GM12878 (cell line): ENCODE data around the gene BRSK2. TPM values are rescaled to one million over a fixed set of nuclear protein-coding genes. Genes with fewer than 3 reads are reported as not detected.

Source experiments
- ATAC-seq: fragments of 200-7000 bp; cut with Tn5 transposase; 3 replicates; pipeline ENCODE4 v1.9.1; 2020; ENCODE audit warnings: mild to moderate bottlenecking, moderate library complexity
- BruUV-seq: library from RNA; stranded (reverse); fragments of 400-500 nt; replicated peaks from 2 replicates; lab custom pipeline; 2021; lab: Mats Ljungman, UMichigan
- CTCF ChIA-PET: fragments of 300-600 bp; sonication (Branson Sonifier 250); formaldehyde crosslinking; extraction: SDS; loops from one replicate; lab custom pipeline; 2021; ENCODE audit warnings: inconsistent platforms; lab: Yijun Ruan, JAX
- POLR2A ChIA-PET: fragments of 350-600 bp; formaldehyde crosslinking; extraction: SDS; loops from one replicate; lab custom pipeline; 2021; ENCODE audit warnings: inconsistent platforms; lab: Charles Lee
- RAD21 ChIA-PET: fragments of 300-600 bp; sonication (Branson Sonifier 250); formaldehyde crosslinking; loops from one replicate; lab custom pipeline; 2023; ENCODE audit warnings: antibody characterized with exemption; ENCODE audit not compliant: unreplicated experiment; lab: Charles Lee
- SMC1A ChIA-PET: fragments of 300-600 bp; sonication (Branson Sonifier 250); formaldehyde crosslinking; loops from one replicate; lab custom pipeline; 2023; ENCODE audit not compliant: unreplicated experiment, uncharacterized antibody; lab: Charles Lee
- DNase-seq: peaks from one replicate; pipeline ENCODE4 v3.0.0-alpha.2; 2011; ENCODE audit warnings: low read depth, low spot score
- FAIRE-seq: peaks from 3 replicates; lab custom pipeline; 2011; peaks lifted over from hg19 to GRCh38; lab: Jason Lieb, UNC
- H2AFZ ChIP-seq: 2 replicates; pipeline ENCODE4 v1.6.0; 2011; ENCODE audit warnings: low read depth, low read length, control low read depth; ENCODE audit not compliant: control insufficient read depth
- H3K27ac ChIP-seq: 2 replicates; pipeline ENCODE4 v1.5.1; 2011; ENCODE audit warnings: control low read depth; ENCODE audit not compliant: control insufficient read depth, insufficient read depth
- H3K27me3 ChIP-seq, 2 experiments: replicated peaks in 1 of 2; 2 replicates each; pipeline versions ENCODE4 v1.6.0 to v1.6.1; 2011; ENCODE audit warnings: low read length in 1 of 2; ENCODE audit not compliant: control insufficient read depth in 2 of 2, insufficient read depth in 2 of 2
- H3K36me3 ChIP-seq, 2 experiments: 2 replicates each; pipeline ENCODE4 v1.5.1; 2011; ENCODE audit warnings: low read length in 1 of 2; ENCODE audit not compliant: control insufficient read depth in 2 of 2, insufficient read depth in 2 of 2
- H3K4me1 ChIP-seq: 2 replicates; pipeline ENCODE4 v1.6.1; 2011; ENCODE audit warnings: mild to moderate bottlenecking, low read length, moderate library complexity, mixed read lengths; ENCODE audit not compliant: control insufficient read depth, insufficient read depth
- H3K4me2 ChIP-seq: 2 replicates; pipeline ENCODE4 v1.6.0; 2011; ENCODE audit warnings: control low read depth; ENCODE audit not compliant: control insufficient read depth, insufficient read depth
- H3K4me3 ChIP-seq: fragments of 200-600 bp; sonication (generic); 2 replicates; pipeline ENCODE4 v1.5.1; 2016
- H3K79me2 ChIP-seq: 2 replicates; pipeline ENCODE4 v1.6.0; 2011; ENCODE audit warnings: low read length; ENCODE audit not compliant: control insufficient read depth, insufficient read depth
- H3K9ac ChIP-seq: 2 replicates; pipeline ENCODE4 v1.8.0; 2011; ENCODE audit warnings: low read length, control low read depth, mixed read lengths; ENCODE audit not compliant: control insufficient read depth, insufficient read depth
- H3K9me3 ChIP-seq: replicated peaks from 3 replicates; pipeline ENCODE4 v1.5.1; 2011; ENCODE audit warnings: mild to moderate bottlenecking, low read length; ENCODE audit not compliant: control insufficient read depth, insufficient read depth
- H4K20me1 ChIP-seq: 2 replicates; pipeline ENCODE4 v1.6.0; 2011; ENCODE audit not compliant: control insufficient read depth, insufficient read depth
- ATF2 ChIP-seq: IDR thresholded peaks from 2 replicates; pipeline ENCODE4 v1.6.1; 2012; ENCODE audit warnings: low read length, inconsistent platforms
- ATF3 ChIP-seq: IDR thresholded peaks from 2 replicates; pipeline ENCODE4 v1.6.1; 2011; ENCODE audit warnings: low read depth, mild to moderate bottlenecking, low read length, moderate library complexity, borderline replicate concordance; ENCODE audit errors: extremely low read depth
- HDGF ChIP-seq: fragments of 450-650 bp; IDR thresholded peaks from 2 replicates; pipeline ENCODE4 v1.6.1; 2016; ENCODE audit warnings: antibody characterized with exemption
- NFXL1 ChIP-seq: fragments of 450-650 bp; IDR thresholded peaks from 2 replicates; pipeline ENCODE4 v1.6.1; 2017; ENCODE audit warnings: antibody characterized with exemption, mild to moderate bottlenecking, borderline replicate concordance
- PAX8 ChIP-seq: fragments of 450-650 bp; IDR thresholded peaks from 2 replicates; pipeline ENCODE4 v1.6.1; 2017; ENCODE audit warnings: mild to moderate bottlenecking, moderate library complexity
- PBX3 ChIP-seq: IDR thresholded peaks from 2 replicates; pipeline ENCODE4 v1.6.1; 2011; ENCODE audit warnings: mild to moderate bottlenecking, low read depth, low read length, moderate library complexity; ENCODE audit not compliant: insufficient replicate concordance
- SMAD1 ChIP-seq: fragments of 450-650 bp; IDR thresholded peaks from 2 replicates; pipeline ENCODE4 v1.6.1; 2018; ENCODE audit warnings: mild to moderate bottlenecking, low read depth; ENCODE audit not compliant: partially characterized antibody
- SREBF1 ChIP-seq: IDR thresholded peaks from 2 replicates; pipeline ENCODE4 v1.6.1; 2012; ENCODE audit warnings: mild to moderate bottlenecking, low read length
- SRF ChIP-seq, 2 experiments: IDR thresholded peaks; 2 replicates each; pipeline ENCODE4 v1.6.1; 2011; ENCODE audit warnings: low read depth in 2 of 2, low read length in 2 of 2, mild to moderate bottlenecking in 1 of 2, moderate library complexity in 1 of 2
- STAT1 ChIP-seq: fragments of 450-650 bp; conservative IDR thresholded peaks from 2 replicates; pipeline ENCODE4 v1.6.1; 2014; ENCODE audit warnings: antibody characterized with exemption, mild to moderate bottlenecking
- YBX1 ChIP-seq: fragments of 450-650 bp; IDR thresholded peaks from 2 replicates; pipeline ENCODE4 v1.6.1; 2016; ENCODE audit warnings: antibody characterized with exemption
- ZNF24 ChIP-seq: fragments of 450-650 bp; IDR thresholded peaks from 2 replicates; pipeline ENCODE4 v1.6.1; 2017; ENCODE audit warnings: antibody characterized with exemption, mild to moderate bottlenecking
- WGBS: methylation state at CpG from one replicate; pipeline ENCODE4 v1.1.6; 2016; ENCODE audit warnings: low lambda C conversion rate; ENCODE audit not compliant: insufficient replicate concordance, insufficient coverage; ENCODE audit errors: missing lambda C conversion rate; 5-methylcytosine and 5-hydroxymethylcytosine counted together
- in situ Hi-C: fragments of 300-500 bp; cut with MboI; formaldehyde crosslinking; loops from 9 replicates; pipeline ENCODE4 v1.14.3; 2018; ENCODE audit warnings: mixed read lengths
- intact Hi-C: fragments of 100-400 bp; cut with micrococcal nuclease; formaldehyde crosslinking; loops from one replicate; pipeline ENCODE4 v1.14.2; 2022; ENCODE audit not compliant: unreplicated experiment
- polyA plus RNA-seq, 11 experiments: library from polyadenylated mRNA; depleted of rRNA in 4 of 11; unstranded in 6 of 11; stranded (reverse) in 5 of 11; fragments of >200 nt; fragmentation: Nextera tagmentation in 4 of 11; fragmentation: Illumina TruSeq in 1 of 11; extraction: Ambion mirVana in 4 of 11; extraction: Trizol in 1 of 11; gene quantifications; 1 replicate in 1 of 11; 2 replicates in 10 of 11; pipeline versions ENCODE4 v1.2.1 to v1.2.3, GENCODE V29; 2011 to 2016; ENCODE audit warnings: inconsistent platforms in 2 of 11, missing spikeins in 2 of 11, low read depth in 1 of 11
- total RNA-seq, 4 experiments: library from RNA; depleted of rRNA in 3 of 4; stranded (reverse); fragments of >200 nt in 3 of 4; fragmentation: Illumina TruSeq in 1 of 4; extraction: Trizol in 1 of 4; gene quantifications; 2 replicates each; pipeline versions ENCODE4 v1.2.1 to v1.2.3, GENCODE V29; 2013 to 2021
- TF ChIP-seq, protein P1 (sequence below): fragments of 450-650 bp; formaldehyde crosslinking; IDR thresholded peaks from 2 replicates; pipeline ENCODE4 v1.4.0; 2020; ENCODE audit warnings: mild to moderate bottlenecking, moderate library complexity
- TF ChIP-seq, protein P2 (sequence below): fragments of 450-650 bp; IDR thresholded peaks from 2 replicates; pipeline ENCODE4 v1.6.1; 2018; ENCODE audit warnings: mild to moderate bottlenecking, low read depth, moderate library complexity; ENCODE audit not compliant: partially characterized antibody

The BRSK2 gene
- total and polyA plus RNA-seq, 10 of the 15 experiments (the other 5 are each of a cell fraction or from before 2014, with no cell fraction given) = 0.13 TPM; not detected in 9

GRCh38 chr11:1445741-1446445 is 56.2 kb downstream of the BRSK2 start:
- no peak overlapping the region for H2AFZ ChIP-seq
- intact Hi-C loops (no loop called here), in situ Hi-C loops (no loop called here)
- ChIA-PET CTCF (interaction anchor here (1.3 kb wide), 1 partner anchor 129 kb away, joined by 5 read pairs; no protein-coding TSS in a partner anchor), RAD21 (interaction anchor here (0.6 kb wide), 1 partner anchor 531 kb away, joined by 3 read pairs; no protein-coding TSS in a partner anchor), SMC1A (no interaction called here), POLR2A (no interaction called here)
- H3K36me3 ChIP-seq = no peaks in the 10 kb centered on the region
- no peak overlapping the region for H3K9ac ChIP-seq
- H3K4me2 ChIP-seq = no peak overlapping the region
- DNase-seq (no peak), ATAC-seq (no peak), FAIRE-seq (no peak)
- no TSS peak for BruUV-seq
- no peaks in the 10 kb centered on the region for H3K79me2 ChIP-seq
- no peaks in the 10 kb centered on the region for H4K20me1 ChIP-seq
- H3K4me1 ChIP-seq = no peaks in the 10 kb centered on the region
- WGBS = 70% methylated on average over 25 of the region's 30 CpGs
- H3K27me3 ChIP-seq = no peaks in the 10 kb centered on the region
- H3K4me3 ChIP-seq = no peak overlapping the region
- H3K27ac ChIP-seq = no peak overlapping the region
- H3K9me3 ChIP-seq = no peaks in the 10 kb centered on the region
- TF ChIP-seq ZNF24 (no peak), PBX3 (no peak), SMAD1 (no peak), HDGF (no peak), ATF3 (no peak), SREBF1 (no peak), STAT1 (no peak), YBX1 (no peak), ATF2 (no peak), PAX8 (no peak), SRF (IDR thresholded peaks at IDR 0.05; ENCODE audit: low read depth in 2 of 2, low read length in 2 of 2) (no peak), NFXL1 (no peak)
- TF ChIP-seq, protein P1, sequence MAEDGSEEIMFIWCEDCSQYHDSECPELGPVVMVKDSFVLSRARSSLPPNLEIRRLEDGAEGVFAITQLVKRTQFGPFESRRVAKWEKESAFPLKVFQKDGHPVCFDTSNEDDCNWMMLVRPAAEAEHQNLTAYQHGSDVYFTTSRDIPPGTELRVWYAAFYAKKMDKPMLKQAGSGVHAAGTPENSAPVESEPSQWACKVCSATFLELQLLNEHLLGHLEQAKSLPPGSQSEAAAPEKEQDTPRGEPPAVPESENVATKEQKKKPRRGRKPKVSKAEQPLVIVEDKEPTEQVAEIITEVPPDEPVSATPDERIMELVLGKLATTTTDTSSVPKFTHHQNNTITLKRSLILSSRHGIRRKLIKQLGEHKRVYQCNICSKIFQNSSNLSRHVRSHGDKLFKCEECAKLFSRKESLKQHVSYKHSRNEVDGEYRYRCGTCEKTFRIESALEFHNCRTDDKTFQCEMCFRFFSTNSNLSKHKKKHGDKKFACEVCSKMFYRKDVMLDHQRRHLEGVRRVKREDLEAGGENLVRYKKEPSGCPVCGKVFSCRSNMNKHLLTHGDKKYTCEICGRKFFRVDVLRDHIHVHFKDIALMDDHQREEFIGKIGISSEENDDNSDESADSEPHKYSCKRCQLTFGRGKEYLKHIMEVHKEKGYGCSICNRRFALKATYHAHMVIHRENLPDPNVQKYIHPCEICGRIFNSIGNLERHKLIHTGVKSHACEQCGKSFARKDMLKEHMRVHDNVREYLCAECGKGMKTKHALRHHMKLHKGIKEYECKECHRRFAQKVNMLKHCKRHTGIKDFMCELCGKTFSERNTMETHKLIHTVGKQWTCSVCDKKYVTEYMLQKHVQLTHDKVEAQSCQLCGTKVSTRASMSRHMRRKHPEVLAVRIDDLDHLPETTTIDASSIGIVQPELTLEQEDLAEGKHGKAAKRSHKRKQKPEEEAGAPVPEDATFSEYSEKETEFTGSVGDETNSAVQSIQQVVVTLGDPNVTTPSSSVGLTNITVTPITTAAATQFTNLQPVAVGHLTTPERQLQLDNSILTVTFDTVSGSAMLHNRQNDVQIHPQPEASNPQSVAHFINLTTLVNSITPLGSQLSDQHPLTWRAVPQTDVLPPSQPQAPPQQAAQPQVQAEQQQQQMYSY (CRISPR knock-in tag) = no peak
- TF ChIP-seq, protein P2, sequence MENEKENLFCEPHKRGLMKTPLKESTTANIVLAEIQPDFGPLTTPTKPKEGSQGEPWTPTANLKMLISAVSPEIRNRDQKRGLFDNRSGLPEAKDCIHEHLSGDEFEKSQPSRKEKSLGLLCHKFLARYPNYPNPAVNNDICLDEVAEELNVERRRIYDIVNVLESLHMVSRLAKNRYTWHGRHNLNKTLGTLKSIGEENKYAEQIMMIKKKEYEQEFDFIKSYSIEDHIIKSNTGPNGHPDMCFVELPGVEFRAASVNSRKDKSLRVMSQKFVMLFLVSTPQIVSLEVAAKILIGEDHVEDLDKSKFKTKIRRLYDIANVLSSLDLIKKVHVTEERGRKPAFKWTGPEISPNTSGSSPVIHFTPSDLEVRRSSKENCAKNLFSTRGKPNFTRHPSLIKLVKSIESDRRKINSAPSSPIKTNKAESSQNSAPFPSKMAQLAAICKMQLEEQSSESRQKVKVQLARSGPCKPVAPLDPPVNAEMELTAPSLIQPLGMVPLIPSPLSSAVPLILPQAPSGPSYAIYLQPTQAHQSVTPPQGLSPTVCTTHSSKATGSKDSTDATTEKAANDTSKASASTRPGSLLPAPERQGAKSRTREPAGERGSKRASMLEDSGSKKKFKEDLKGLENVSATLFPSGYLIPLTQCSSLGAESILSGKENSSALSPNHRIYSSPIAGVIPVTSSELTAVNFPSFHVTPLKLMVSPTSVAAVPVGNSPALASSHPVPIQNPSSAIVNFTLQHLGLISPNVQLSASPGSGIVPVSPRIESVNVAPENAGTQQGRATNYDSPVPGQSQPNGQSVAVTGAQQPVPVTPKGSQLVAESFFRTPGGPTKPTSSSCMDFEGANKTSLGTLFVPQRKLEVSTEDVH = no peak
